ENCODE results near the gene UCKL1.
"Not testable (repeated sequence)": the region's sequence is repeated elsewhere in the genome, so short reads cannot be mapped to it uniquely, and the experiment has no call there.

UCKL1 gene

GRCh38 chr20:63942969-63943807 lies 13.0 kb downstream of the UCKL1 start:
- DNase-seq, result no peak

GRCh38 chr20:63942250-63942951 lies 13.8 kb downstream of the UCKL1 start:
- DNase-seq, result no peak

GRCh38 chr20:63941282-63942081 lies 14.7 kb downstream of the UCKL1 start:
- DNase-seq, result no peak

GRCh38 chr20:63940472-63941266 lies 15.5 kb downstream of the UCKL1 start:
- DNase-seq, result no peak

GRCh38 chr20:63940071-63940471 lies 16.1 kb downstream of the UCKL1 start:
- DNase-seq, result no peak

- DNase-seq, result no peak
Observed at GRCh38 chr20:63939061-63939935, 16.9 kb downstream of the UCKL1 start.

GRCh38 chr20:63937596-63937995 lies 18.6 kb downstream of the UCKL1 start:
- DNase-seq, result no peak

GRCh38 chr20:63935447-63935846 lies 20.8 kb downstream of the UCKL1 start:
- no peak for DNase-seq

GRCh38 chr20:63934271-63935068 lies 21.7 kb downstream of the UCKL1 start:
- DNase-seq, result no peak

- DNase-seq, result no peak
Observed at GRCh38 chr20:63933646-63934045, 22.6 kb downstream of the UCKL1 start.

GRCh38 chr20:63932606-63933160 lies 23.5 kb downstream of the UCKL1 start:
- no peak for DNase-seq

- no peak for DNase-seq
Observed at GRCh38 chr20:63931735-63932134, 24.5 kb downstream of the UCKL1 start.

- DNase-seq, result no peak
Observed at GRCh38 chr20:63930971-63931553, 25.2 kb downstream of the UCKL1 start.

GRCh38 chr20:63929473-63929883 lies 26.7 kb downstream of the UCKL1 start:
- not testable (repeated sequence) for DNase-seq

- DNase-seq, result no peak
Observed at GRCh38 chr20:63929071-63929470, 27.1 kb downstream of the UCKL1 start.

- DNase-seq, result no peak
Observed at GRCh38 chr20:63926298-63926697, 29.9 kb downstream of the UCKL1 start.

- DNase-seq, result no peak
Observed at GRCh38 chr20:63924241-63924640, 32.0 kb downstream of the UCKL1 start.

GRCh38 chr20:63923651-63924050 lies 32.6 kb downstream of the UCKL1 start:
- DNase-seq, result no peak

- no peak for DNase-seq
Observed at GRCh38 chr20:63920226-63920625, 36.0 kb downstream of the UCKL1 start.

GRCh38 chr20:63919130-63919529 lies 37.1 kb downstream of the UCKL1 start:
- DNase-seq, result no peak

Data from NCI-H2227 treated with DMSO at 0.1 percent for 48 hours (cell line).